Testis (tissue), 3 donors: ENCODE measurements around the gene CDKN2D. TPM values are rescaled to one million over a fixed set of nuclear protein-coding genes. Genes with fewer than 3 reads are reported as not detected.

Experiments used
- DNase-seq: peaks from one replicate; pipeline ENCODE4 v3.0.0-alpha.2; 2019
- H3K27ac ChIP-seq, 2 donors: fragments of 200-600 bp; sonication (generic); one replicate each; pipeline ENCODE4 v1.5.1; 2019
- H3K27me3 ChIP-seq: fragments of 200-600 bp; sonication (generic); one replicate; pipeline ENCODE4 v1.5.1; 2019
- H3K36me3 ChIP-seq: fragments of 200-600 bp; sonication (generic); one replicate; pipeline ENCODE4 v1.5.1; 2017; ENCODE audit warnings: low read depth; ENCODE audit errors: missing control alignments
- H3K4me1 ChIP-seq: fragments of 200-600 bp; sonication (generic); one replicate; pipeline ENCODE4 v1.5.1; 2019
- H3K4me3 ChIP-seq, 2 donors: fragments of 200-600 bp; sonication (generic); one replicate each; pipeline ENCODE4 v1.5.1; 2017 to 2019
- H3K9me3 ChIP-seq: fragments of 200-600 bp; sonication (generic); one replicate; pipeline ENCODE4 v1.5.1; 2017
- CTCF ChIP-seq, 3 experiments: fragments of 450-650 bp in 2 of 3; fragments of 200-600 bp in 1 of 3; sonication (generic) in 1 of 3; IDR thresholded peaks; one replicate each; pipeline ENCODE4 v1.5.1; 2016 to 2019; ENCODE audit warnings: antibody characterized with exemption in 3 of 3, mild to moderate bottlenecking in 2 of 3, moderate library complexity in 1 of 3
- POLR2A ChIP-seq: fragments of 450-650 bp; IDR thresholded peaks from one replicate; pipeline ENCODE4 v1.6.1; 2017; ENCODE audit warnings: antibody characterized with exemption, mild to moderate bottlenecking, moderate library complexity
- WGBS, 2 donors: methylation state at CpG; one replicate each; pipeline ENCODE4 v1.1.5; 2018; 5-methylcytosine and 5-hydroxymethylcytosine counted together
- intact Hi-C: fragments of 100-400 bp; cut with DNase I; formaldehyde crosslinking; loops from one replicate; pipeline ENCODE4 v1.15.1; 2023; ENCODE audit warnings: low total_unique reads
- polyA plus RNA-seq: library from polyadenylated mRNA; stranded (reverse); fragments of 350-450 nt; fragmentation: Illumina TruSeq; extraction: RNeasy Lipid Tissue Mini Kit (QIAGEN cat#74804); gene quantifications from one replicate; pipeline ENCODE4 v1.2.3, GENCODE V29; 2014; ENCODE audit warnings: low read depth, low replicate concordance; ENCODE audit not compliant: insufficient read depth
- total RNA-seq, 2 donors: library from RNA; depleted of rRNA; stranded (reverse); fragments of >200 nt; gene quantifications; one replicate each; pipeline ENCODE4 v1.2.3, GENCODE V29; 2016

The CDKN2D gene
- total and polyA plus RNA-seq, 3 donors from 2014 or later: 30.6 to 57.7 (median 37.2) TPM

DNA sequence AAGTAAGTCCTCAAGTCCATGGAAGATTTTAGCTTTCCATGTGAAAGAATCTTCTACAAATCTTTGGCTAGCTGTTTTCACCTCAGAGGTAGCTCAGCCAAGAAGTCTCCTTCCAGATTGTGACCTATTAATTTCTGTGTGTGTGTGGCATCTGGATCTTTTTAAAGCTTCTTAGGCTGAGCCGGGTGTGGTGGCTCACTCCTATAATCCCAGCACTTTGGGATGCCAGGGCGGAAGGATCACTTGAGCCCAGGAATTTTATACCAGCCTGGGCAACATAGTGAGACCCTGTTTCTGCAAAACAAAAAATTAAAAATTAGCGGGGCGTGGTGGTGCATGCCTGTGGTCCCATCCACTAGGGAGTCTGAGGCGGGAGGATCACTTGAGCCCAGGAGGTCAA, 43.1 kb upstream of the CDKN2D start:
- H3K27ac ChIP-seq: peak overlapping the region; percentile 59 to 72

GRCh38 chr19:10604460-10604980, 35.7 kb upstream of the CDKN2D start:
- TF ChIP-seq POLR2A: no peak
- TF ChIP-seq CTCF (IDR thresholded peaks at IDR 0.05): no peak
- intact Hi-C loops: no loop called here
- 74 to 82% methylated on average over 4 to 9 of the region's 9 CpGs for WGBS, 2 donors

More for the DNA sequence above, 43.1 kb upstream of the CDKN2D start:
- Histone ChIP-seq H3K4me1 (peaks cover 31% of the 10 kb centered on the region), H3K9me3 (no peaks in the 10 kb centered on the region), H3K36me3 (no peaks in the 10 kb centered on the region), H3K27me3 (no peaks in the 10 kb centered on the region), H3K4me3 (no peak overlapping the region)
- TF ChIP-seq CTCF (IDR thresholded peaks at IDR 0.05): no peak
- TF ChIP-seq POLR2A: no peak
- WGBS, 2 donors: 60 to 64% methylated on average over 5 of the region's 5 CpGs
- intact Hi-C loops: no loop called here
- no peak for DNase-seq

GRCh38 chr19:10603873-10604459, 35.2 kb upstream of the CDKN2D start:
- no peak for TF ChIP-seq POLR2A
- no peak for TF ChIP-seq CTCF (IDR thresholded peaks at IDR 0.05)
- peak overlapping the region; percentile 94 to 95 for H3K27ac ChIP-seq
- H3K27me3 ChIP-seq: no peaks in the 10 kb centered on the region
- H3K4me1 ChIP-seq: peaks cover 21% of the 10 kb centered on the region
- intact Hi-C loops: no loop called here
- no peaks in the 10 kb centered on the region for H3K9me3 ChIP-seq
- H3K4me3 ChIP-seq: peak overlapping the region; percentile 96 to 99
- 20 to 27% methylated on average over 9 of the region's 9 CpGs for WGBS, 2 donors
- no peaks in the 10 kb centered on the region for H3K36me3 ChIP-seq
- DNase-seq: no peak

More at GRCh38 chr19:10604460-10604980, 35.7 kb upstream of the CDKN2D start:
- no peak overlapping the region for H3K4me3 ChIP-seq
- no peaks in the 10 kb centered on the region for H3K27me3 ChIP-seq
- peak overlapping the region; percentile 94 to 95 for H3K27ac ChIP-seq
- DNase-seq: no peak
- H3K4me1 ChIP-seq: peaks cover 21% of the 10 kb centered on the region
- H3K9me3 ChIP-seq: no peaks in the 10 kb centered on the region
- H3K36me3 ChIP-seq: no peaks in the 10 kb centered on the region

- H3K4me1 ChIP-seq: peaks cover 21% of the 10 kb centered on the region
- no peaks in the 10 kb centered on the region for H3K27me3 ChIP-seq
- H3K27ac ChIP-seq: peak overlapping the region; percentile 94 to 95
- no peaks in the 10 kb centered on the region for H3K36me3 ChIP-seq
- TF ChIP-seq CTCF (IDR thresholded peaks at IDR 0.05) (no peak), POLR2A (no peak)
- WGBS, 2 donors: 8 to 12% methylated on average over 17 to 19 of the region's 19 CpGs
- no peaks in the 10 kb centered on the region for H3K9me3 ChIP-seq
- DNase-seq: no peak
- H3K4me3 ChIP-seq: peak overlapping the region; percentile 96 to 99
- intact Hi-C loops: no loop called here
These were observed 34.5 kb upstream of the CDKN2D start for GRCh38 chr19:10603084-10603872.
